GM19455 (cell line): ENCODE results near the gene GSC2.
"Not testable (repeated sequence)": the region's sequence is repeated elsewhere in the genome, so short reads cannot be mapped to it uniquely, and the experiment has no call there.

Experiments used
- ATAC-seq: cut with Tn5 transposase; IDR thresholded peaks from one replicate; pipeline ENCODE4 v1.9.1; 2021; ENCODE audit not compliant: unreplicated experiment

Gene GSC2

DNA sequence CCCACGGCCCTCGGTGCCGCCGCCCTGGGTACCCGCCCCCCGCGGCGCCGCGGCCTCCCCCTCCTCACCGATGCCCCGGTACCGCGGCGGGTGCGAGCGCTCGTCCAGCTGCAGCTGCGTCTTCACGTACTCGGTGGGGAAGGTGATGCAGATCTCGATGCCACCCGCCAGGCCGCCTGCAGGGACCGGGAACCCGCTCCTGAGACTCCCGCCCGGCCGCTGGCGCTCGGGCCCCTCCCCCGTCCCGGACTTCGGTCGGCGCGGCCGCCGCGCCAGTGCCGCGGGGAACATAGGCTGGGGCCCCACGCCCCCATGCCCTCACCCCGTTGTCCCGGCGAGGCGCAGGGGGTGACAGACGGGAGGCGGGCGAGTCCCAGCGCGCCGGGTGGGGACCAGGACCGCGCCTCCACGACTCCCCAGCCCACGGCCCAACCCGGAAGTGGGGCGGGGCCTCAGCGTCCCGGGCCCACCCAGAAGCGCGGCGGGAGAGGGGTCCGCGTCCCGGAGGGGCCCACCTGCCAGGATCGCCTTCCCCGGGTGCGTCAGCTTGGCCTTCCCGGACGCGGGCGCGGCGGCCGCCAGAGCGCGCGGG, 28.1 kb upstream of the GSC2 start:
- ATAC-seq = peak; percentile 40

DNA sequence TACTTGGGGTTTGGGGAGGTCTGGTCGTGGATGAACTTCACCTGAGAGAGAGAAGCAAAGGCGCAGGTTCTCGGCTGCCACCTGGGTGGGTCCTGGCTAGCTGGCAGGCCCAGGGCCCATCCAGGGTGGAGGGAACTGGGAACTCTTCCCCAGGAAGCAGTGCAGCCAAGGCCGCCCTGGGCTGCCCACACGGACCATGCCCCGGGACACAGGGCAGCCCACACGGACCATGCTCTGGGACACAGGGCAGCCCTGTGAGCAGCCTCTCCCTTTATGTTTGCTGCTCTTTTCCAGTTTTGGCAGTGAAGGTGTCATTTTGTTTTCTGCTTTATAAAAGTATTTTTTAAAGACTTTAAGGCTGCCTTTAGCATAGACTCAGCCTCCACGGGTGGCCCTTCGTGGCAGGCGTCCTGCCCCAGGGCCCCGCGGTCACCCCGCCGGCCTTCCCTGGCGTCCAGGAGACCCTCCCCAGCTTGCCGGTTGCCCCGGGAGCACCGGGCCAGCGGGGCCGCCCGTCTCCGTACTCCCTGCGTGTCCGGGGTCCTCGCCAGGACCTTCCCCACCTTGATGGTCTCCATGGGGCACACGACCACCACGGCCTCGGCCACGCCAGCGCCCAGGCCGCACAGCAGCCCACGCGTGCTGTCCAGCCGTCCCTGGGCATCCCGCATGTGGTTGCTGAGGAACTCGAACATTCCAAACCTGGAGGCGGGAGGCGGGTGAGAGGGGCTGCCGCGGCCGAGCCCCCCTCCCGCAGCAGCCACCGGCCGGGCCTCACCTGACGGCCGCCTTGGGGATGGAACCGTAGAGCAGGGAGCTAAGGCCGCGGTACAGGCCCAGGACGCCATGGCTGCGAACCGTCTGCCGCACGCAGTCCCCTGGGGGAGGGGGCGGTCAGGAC, 27.3 kb upstream of the GSC2 start:
- no peak for ATAC-seq

DNA sequence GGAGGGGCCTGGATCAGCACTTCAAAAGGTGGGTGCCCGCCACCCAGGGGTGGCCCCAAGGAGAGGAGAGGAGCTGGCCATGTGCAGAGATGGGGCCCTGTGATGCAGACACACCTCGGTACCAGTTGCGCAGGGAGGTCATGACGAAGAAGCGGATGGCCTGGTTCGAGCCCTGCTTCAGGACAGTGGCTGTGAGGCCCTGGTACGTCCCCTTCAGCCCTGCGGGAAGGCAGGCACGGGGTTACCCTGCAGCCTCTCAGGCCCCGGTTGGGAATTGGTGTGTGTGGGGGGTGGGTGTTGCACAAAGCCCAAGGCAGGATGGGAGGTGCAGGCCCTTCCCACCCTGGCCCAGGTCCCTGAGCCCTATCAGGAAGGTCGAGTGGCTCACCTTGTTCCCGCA, 26.6 kb upstream of the GSC2 start:
- no peak for ATAC-seq

DNA sequence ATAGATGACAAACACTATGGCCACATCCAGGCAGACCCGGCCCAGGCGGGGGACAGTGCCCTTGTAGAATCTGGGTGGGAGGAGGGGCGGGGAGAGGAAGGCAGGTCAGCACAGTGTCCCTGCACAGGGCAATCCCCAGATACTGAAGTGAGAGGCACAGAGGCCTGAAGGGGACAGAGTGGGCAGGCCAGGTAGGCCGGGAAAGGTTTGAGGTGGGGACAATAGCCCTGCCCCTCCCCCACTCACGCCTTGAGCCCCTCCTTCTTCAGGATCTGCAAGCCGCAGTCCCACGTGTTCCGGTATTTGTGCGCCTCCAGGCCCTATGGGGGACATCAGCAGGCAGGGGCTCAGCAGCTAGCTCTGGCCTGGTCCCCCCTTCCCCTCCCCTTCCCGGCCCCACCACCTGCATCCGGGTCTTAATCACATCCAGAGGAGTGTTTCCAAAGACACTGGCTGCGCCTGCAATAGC, 26.1 kb upstream of the GSC2 start:
- ATAC-seq = no peak

DNA sequence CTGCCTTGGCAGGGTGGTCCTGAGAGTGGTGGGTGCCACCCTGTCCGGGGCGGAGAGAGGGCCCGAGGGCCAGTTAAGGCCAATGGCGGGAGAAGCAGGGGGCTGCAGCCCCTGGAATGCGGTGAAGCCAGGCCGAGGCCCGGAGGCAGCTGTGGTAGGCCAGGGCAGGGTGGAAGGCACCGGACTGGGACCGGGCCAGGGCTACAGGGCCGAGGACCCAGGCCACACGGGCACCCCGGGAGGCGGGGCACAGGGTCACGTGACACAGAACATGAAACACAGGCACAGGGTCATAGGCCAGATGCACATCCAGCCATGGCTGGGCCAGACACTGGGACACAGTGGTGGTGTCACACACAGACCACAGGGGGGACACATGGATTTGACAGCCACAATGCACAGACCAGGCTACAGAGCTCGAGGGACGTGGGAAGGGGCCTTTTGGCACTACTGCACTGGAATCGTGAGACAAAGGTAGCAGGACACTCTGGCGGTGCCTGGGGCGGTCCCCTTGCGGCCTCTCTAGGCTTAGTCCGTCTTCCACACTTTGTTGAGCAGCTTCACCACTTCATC, 25.6 kb upstream of the GSC2 start:
- ATAC-seq = no peak

DNA sequence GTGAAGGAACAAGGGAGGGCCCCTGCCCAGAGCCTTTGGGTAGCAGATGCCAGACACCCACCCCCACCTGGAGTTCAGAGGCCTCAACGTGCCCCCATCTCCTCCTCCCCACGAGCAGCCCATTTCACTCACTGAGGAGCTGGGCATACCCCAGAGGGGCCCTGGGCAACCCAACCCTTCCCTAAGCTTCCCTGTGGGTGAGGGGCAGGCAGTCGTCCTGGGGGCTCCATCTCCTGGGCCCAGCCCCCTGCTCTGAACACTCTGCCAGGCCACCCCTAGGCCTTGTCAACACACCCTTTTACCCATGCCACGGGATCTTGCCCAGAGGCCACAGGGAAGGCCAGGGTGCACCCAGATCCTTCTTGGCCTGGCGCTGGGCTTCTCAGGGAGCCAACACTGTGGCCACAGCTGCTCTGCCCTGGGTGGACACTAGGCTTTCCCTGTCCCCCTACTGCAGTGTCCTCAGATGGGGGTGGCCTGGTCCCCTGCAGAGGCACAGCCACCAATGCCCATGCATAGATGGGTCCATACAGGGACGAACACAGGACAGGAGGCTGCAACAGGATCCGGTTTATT, 25.0 kb upstream of the GSC2 start:
- no peak for ATAC-seq

DNA sequence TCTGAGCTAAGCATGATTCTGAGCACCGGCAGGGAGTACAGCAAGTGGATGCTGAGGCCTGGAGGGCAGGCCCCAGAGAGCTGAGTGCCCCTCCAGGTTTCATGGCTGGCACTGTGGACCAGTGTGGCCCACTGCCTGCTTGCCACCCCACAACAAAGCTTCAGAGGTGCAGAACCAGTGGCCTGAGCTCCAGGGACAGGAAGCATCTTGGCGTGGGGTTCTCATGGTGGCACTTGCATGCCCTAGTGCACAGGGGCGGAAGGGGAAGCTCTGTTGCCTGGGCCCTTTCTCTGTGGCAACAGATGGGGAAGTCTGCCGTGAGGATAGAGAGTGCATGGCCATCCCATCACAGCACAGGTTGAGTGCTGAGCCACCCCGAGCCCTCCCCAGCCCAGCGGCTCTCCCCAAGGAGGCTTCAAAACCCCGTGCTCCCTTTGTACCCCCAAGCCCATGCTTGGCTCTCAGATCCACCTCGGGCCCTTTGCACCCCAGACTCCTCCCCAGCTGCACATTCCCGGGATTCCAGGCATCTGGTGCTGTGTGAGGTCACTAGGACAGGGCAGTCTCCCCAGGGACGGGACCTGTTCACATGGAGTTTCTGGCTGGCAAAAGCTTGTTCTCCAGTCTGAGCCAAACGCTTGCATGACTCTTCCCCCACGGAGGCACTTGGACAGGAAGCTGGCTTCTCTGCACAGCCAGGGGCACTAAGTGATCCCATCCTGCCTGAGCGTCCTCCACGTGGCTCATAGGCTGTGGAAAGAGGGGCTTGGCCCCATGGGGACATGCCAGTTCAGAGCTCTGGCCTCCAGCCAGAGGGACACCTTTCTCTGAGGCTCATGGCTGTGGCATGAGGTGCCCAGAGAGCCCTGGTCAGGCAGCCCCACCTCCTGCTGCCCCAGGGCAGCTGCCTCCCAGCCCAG, 24.3 kb upstream of the GSC2 start:
- no peak for ATAC-seq

DNA sequence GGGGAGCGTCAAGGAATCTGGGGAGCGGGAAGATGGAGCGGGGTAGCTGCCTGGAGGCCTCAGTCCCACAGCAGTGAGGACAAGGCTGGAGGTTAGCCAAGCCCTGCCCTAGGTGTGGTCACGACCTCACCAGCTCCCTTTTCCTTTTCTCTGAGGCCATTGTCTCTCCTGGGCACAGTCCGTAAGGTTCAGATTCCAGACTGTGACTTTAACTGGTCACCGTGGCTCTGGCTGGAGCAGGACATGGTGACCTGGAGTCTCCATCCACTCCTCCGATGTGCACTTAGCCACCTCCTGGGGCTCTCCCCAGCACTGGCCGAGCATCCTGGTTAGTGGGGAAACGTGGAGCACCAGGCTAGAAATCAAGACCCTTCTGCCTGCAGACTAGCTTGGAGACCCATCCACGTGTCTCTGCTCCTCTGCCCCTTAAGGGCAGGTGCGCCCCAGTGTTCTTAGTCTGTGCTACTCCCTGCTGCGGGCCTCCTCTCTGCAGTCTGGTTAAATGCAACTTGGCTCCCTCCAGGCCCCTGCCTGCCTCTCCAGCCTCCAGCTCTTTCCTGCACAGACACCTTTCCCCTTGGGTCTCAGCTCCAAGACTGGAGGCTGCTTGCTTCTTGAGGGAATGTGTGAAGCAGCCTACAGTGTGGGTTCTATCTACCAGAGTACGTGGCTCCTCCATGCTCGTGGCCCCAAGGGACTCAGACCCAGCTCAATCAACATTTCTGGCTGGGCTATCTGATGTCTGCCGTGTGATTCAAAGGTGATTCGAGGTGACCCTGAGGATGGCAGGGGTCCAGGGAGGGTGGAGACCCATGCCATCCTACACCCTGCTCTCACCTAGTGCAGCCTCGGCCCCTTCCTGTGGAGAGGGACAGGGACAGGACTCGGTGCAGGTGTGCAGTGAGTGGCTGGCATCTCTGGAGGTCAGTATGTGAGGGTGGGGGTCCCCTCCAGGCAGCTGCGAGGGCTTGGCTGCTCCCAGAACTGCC, 23.2 kb upstream of the GSC2 start:
- no peak for ATAC-seq

DNA sequence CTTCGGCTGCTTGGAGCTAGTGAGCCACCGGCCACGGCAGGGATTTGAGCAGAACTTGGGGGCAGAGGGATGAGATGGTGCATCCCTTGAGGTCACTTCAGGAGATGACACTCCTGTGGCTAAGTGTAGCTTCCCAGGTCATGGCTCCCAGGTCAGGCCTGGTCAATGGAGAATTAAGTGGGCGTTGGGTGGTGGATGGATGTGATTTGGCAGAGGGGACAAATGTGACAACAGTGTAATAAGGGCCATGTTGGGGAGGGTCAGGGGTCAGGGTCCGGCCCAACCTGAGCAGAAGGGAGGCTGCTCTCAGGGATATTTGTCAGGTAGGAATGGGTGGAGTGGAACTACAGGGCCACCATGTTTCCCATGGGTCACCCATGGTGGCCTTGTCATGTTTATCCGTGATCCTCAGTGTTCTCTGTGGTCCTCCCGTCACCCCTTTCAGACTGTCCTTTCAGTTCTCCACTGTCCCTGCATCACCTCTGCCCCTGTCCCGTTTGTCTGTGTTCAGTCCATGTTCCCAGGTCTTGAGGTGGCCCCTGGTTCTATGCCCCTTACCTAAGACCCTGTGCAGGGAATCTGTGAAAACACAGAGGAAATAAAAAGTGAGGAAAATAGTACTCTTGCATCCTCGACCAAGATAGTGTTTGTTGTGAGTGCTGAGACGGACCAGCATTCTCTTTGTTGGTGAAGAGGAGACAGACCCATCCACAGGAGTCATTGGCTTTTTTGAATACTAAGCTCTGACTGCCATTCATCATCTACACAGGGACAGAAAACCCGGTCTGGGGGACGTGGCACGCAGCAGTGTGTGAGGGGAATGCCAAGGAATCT, 22.3 kb upstream of the GSC2 start:
- ATAC-seq = no peak

DNA sequence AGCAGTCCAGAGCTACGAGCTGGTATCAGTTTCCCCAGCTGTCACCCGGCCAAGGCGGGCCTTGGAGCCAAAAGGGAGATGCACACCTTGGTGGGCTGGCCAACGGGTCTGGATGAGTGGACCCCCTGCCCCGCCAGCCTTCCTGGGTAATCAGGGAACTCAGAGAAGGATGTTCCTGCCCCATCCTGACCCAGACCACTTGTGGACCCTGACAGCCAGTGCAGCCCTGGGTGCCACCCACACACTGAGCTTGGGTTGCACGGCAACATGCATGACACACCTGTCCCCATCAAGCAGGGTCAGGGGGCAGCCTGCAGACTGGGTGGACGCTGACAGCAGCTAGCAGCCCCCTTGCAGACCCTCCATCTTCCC, 19.8 kb upstream of the GSC2 start:
- no peak for ATAC-seq

DNA sequence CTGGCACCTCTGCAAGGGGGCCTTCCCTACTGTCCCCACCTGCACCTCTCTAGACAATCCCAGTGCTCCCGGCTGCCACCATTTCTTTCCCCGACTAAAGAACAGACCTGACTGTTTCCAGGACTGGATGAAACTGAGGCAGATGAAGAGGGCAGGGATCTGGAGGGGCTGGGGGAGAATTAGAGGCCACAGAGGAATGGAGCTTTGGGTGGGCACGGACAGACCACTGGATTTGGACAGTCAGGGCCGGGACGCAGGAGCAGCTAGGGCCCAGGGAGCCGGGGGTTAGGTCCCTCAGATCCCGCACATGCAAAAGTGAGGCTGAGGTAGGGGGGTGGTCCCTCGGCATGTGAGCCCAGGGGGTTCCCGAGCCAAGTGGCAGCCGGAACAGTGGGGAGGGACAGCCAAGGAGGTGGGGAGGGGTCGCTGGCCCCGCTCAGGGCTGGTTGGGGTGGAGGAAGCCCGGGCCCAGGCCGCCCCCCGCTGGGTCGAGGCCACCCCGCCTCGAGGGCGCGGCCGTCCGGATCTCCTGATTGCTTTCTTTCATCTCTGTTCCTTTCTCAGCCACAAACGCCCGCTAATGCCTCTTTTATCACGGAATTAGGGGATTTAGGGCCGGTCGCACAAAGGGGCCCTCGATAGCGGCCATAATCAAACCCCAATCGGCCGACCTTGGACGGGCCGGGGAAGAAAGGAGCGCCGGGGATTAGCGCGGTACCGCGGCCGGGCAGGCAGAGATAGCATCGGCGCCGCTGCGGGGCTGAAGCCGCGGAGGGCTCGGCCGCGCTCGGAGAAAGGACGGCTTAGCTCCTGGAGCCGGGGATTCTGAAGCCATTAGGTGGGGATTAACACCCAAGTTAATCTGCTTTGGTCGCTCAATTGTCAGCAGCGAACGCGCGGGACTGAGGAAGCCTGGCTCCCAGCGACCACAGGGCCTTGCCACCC, 19.2 kb upstream of the GSC2 start:
- no peak for ATAC-seq

DNA sequence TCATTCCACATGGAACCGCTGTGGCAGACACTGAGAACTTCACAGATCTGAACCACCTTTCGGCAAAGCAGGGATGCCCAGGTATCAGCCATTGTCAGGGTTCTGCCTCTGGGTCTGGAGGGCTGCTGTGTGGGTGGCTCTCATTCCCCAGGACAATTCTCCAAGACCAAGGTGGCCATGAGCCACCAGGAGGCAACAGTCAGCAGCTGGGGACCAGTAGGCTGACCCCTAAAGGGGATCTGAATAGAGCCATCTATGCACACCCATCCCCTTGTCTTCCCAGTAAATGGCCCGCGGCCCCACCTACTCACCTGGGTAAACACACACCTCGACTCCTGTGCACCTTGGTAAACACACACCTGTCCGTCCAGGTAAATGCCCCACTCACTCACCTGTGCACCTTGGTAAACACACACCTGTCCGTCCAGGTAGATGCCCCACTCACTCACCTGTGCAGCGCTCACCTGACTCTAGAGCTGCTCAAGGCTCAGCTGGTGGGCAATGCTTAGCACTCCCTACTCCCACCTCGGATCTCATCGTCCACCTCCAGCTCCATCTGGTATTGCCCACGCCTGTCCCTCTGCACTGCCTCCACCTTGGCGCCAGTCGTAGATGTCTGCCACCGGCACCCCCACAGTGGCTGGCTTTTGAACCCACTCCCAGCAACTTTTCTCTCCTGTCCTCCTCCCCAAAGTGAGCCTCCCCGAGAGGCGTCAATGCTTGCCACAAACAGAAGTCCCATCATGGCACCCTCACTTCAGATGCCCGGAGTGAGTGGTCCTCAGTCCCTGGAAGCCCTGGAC, 18.2 kb upstream of the GSC2 start:
- no peak for ATAC-seq

DNA sequence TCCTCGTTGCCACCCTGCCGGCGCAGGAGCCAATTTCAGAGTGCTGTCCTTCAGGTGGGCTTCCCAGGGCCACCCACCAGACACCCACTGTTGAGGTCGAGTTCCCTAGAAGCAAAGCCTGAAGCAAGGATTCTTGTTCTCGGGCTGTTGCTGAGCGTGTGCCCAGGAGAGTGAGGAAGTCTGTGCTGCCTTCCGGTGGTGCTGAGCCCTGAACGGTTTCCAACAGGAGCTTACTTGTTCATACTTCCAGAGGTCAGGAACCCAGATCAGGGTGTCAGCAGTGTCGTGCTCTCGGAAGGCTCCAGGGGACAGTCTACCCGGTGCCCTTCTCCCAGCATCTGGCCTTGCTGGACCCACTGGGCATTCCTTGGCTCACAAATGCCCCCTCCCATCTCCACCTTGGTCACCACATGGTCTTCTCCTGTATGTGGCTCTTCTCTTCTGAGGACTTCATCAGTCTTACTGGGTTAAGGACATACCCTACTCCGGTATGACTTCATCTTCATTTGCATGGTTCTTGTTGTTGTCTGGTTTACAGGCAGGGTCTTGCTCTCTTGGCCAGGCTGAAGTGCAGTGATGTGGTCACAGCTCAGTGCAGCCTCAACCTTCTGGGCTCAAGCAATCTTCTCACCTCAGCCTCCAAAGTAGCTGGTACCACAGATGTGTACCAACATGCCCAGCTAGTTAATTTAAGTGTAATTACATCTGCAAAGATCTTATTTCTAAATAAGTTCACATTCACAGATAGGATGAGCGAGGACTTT, 17.2 kb upstream of the GSC2 start:
- ATAC-seq = no peak

DNA sequence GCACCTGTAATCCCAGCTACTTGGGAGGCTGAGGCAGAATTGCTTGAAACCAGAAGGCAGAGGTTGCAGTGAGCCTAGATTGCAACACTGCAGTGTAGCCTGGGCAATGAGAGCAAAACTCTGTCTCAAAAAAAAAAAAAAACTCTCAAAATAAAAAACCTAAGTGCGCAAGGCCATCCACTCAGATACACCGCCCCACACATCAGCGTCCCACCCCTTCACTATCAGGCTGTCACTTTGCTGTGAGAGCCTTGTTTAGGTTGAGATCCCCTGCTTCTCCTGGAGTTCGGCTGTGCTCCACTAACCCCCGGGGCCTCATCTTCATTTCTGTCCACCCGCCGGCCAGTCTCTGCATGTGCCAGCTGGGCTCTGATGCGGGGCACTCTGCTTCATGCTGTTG, 16.3 kb upstream of the GSC2 start:
- ATAC-seq = no peak

DNA sequence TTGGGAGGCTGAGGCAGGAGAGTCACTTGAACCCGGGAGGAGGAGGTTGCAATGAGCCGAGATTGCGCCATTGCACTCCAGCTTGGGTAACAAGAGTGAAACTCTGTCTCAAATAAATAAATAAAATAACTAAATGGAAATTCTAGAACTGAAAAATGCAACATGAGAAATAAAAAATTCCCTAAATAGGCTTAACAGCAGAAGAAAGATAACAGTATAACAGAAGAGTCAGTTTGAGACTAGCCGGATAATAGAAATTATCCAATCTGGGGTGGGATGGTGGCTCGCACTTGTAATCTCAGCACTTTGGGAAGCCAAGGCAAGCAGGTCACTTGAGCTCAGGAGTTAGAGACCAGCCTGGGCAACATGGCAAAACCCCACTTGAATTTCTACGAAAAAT, 14.3 kb upstream of the GSC2 start:
- ATAC-seq = no peak

DNA sequence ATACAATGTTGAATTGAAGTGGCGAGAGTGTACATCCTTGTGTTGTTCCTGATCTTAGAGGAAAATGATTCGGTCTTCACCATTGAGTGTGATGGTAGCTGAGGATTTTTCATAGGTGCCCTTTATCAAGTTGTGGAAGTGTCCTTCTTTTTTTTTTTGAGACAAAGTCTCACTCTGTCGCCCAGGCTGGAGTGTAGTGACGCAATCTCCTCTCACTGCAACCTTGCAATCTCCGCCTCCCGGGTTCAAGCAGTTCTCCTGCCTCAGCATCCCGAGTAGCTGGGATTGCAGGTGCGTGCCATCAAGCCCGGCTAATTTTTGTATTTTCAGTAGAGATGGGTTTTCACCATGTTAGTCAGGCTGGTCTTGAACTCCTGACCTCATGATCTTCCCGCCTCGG, 8.6 kb upstream of the GSC2 start:
- ATAC-seq = not testable (repeated sequence)
